KMS-11 (cell line): Measurements from ENCODE around the gene IL11.

Experiments
- H2AFZ ChIP-seq: fragments of 200-600 bp; sonication (generic); 2 replicates; pipeline ENCODE4 v1.6.1; 2016; ENCODE audit warnings: antibody characterized with exemption, mixed run types, low read depth
- H3K27ac ChIP-seq: fragments of 200-600 bp; sonication (generic); 2 replicates; pipeline ENCODE4 v1.6.1; 2016; ENCODE audit warnings: mild to moderate bottlenecking, mixed run types
- H3K27me3 ChIP-seq: fragments of 200-600 bp; sonication (generic); 2 replicates; pipeline ENCODE4 v1.6.1; 2017; ENCODE audit warnings: mild to moderate bottlenecking, low read depth, mixed run types, moderate library complexity; ENCODE audit not compliant: insufficient read depth
- H3K36me3 ChIP-seq: fragments of 200-600 bp; sonication (generic); 2 replicates; pipeline ENCODE4 v1.6.1; 2017; ENCODE audit warnings: mild to moderate bottlenecking, mixed run types; ENCODE audit not compliant: insufficient read depth
- H3K4me1 ChIP-seq: fragments of 200-600 bp; sonication (generic); 2 replicates; pipeline ENCODE4 v1.6.1; 2016; ENCODE audit warnings: mild to moderate bottlenecking, low read depth, mixed run types; ENCODE audit not compliant: poor library complexity, severe bottlenecking
- H3K4me2 ChIP-seq: fragments of 200-600 bp; sonication (generic); 2 replicates; pipeline ENCODE4 v1.7.0; 2016; ENCODE audit warnings: mild to moderate bottlenecking, mixed run types
- H3K4me3 ChIP-seq: fragments of 200-600 bp; sonication (generic); IDR thresholded peaks from 2 replicates; pipeline ENCODE4 v1.6.1; 2017; ENCODE audit warnings: low read depth, low read length, mixed read lengths; ENCODE audit not compliant: insufficient read depth
- H3K79me2 ChIP-seq: fragments of 200-600 bp; sonication (generic); 2 replicates; pipeline ENCODE4 v1.6.1; 2016; ENCODE audit warnings: low read depth, mixed run types; ENCODE audit not compliant: insufficient read depth
- H3K9ac ChIP-seq: fragments of 200-600 bp; sonication (generic); 2 replicates; pipeline ENCODE4 v1.6.1; 2016; ENCODE audit warnings: mild to moderate bottlenecking, mixed run types
- H4K20me1 ChIP-seq: fragments of 200-600 bp; sonication (generic); 2 replicates; pipeline ENCODE4 v1.6.1; 2016; ENCODE audit warnings: mild to moderate bottlenecking, mixed run types; ENCODE audit not compliant: insufficient read depth
- CTCF ChIP-seq: fragments of 200-600 bp; sonication (generic); conservative IDR thresholded peaks from 2 replicates; pipeline ENCODE4 v1.6.1; 2017; ENCODE audit warnings: low read depth, mild to moderate bottlenecking, antibody characterized with exemption, low read length, moderate library complexity, mixed read lengths

IL11 gene

GRCh38 chr19:55358493-55358892 lies 11.8 kb downstream of the IL11 start:
- Histone ChIP-seq H3K4me2 (no peak overlapping the region), H3K9ac (no peak overlapping the region), H3K27ac (no peak overlapping the region), H2AFZ (no peak overlapping the region), H3K79me2 (no peaks in the 10 kb centered on the region), H3K4me3 (no peak overlapping the region), H4K20me1 (no peaks in the 10 kb centered on the region), H3K36me3 (no peaks in the 10 kb centered on the region), H3K4me1 (peaks cover 3% of the 10 kb centered on the region), H3K27me3 (peaks cover 52% of the 10 kb centered on the region)
- TF ChIP-seq CTCF, result no peak

- no peak overlapping the region for H3K27ac ChIP-seq
- peaks cover 67% of the 10 kb centered on the region for H3K27me3 ChIP-seq
- H2AFZ ChIP-seq, result no peak overlapping the region
- H3K79me2 ChIP-seq, result no peaks in the 10 kb centered on the region
- H3K4me2 ChIP-seq, result no peak overlapping the region
- no peak for TF ChIP-seq CTCF
- peaks cover 3% of the 10 kb centered on the region for H3K4me1 ChIP-seq
- H3K4me3 ChIP-seq, result no peak overlapping the region
- no peak overlapping the region for H3K9ac ChIP-seq
- H3K36me3 ChIP-seq, result no peaks in the 10 kb centered on the region
- no peaks in the 10 kb centered on the region for H4K20me1 ChIP-seq
These were observed 14.9 kb downstream of the IL11 start for GRCh38 chr19:55355213-55355821.

GRCh38 chr19:55354698-55355212 lies 15.5 kb downstream of the IL11 start, which contains the start of gene COX6B2:
TSS of gene COX6B2 (minus strand) at chr19:55354719. CDS start at chr19:55354521, 198 bp downstream.
- Histone ChIP-seq H3K4me1 (peaks cover 3% of the 10 kb centered on the region), H3K4me2 (peak within 1 kb of the TSS; percentile 85), H3K4me3 (no peak within 1 kb of the TSS), H2AFZ (peak within 1 kb of the TSS; percentile 66), H3K27ac (no peak within 1 kb of the TSS), H3K36me3 (no peaks in the 10 kb centered on the region), H3K27me3 (peaks cover 67% of the 10 kb centered on the region), H3K79me2 (no peaks in the 10 kb centered on the region), H4K20me1 (no peaks in the 10 kb centered on the region), H3K9ac (no peak within 1 kb of the TSS)
- no peak for TF ChIP-seq CTCF

- Histone ChIP-seq H3K4me3 (no peak overlapping the region), H3K9ac (no peak overlapping the region), H2AFZ (peak overlapping the region; percentile 66), H3K36me3 (no peaks in the 10 kb centered on the region), H3K79me2 (no peaks in the 10 kb centered on the region), H3K27ac (no peak overlapping the region), H4K20me1 (no peaks in the 10 kb centered on the region), H3K4me2 (peak overlapping the region; percentile 85), H3K4me1 (peaks cover 3% of the 10 kb centered on the region), H3K27me3 (peaks cover 67% of the 10 kb centered on the region)
- TF ChIP-seq CTCF, result no peak
These were observed 16.2 kb downstream of the IL11 start for GRCh38 chr19:55353803-55354697.
